Activated naive CD4-positive, alpha-beta T cell treated with anti-CD3 and anti-CD28 coated beads, Interleukin-2, amount 50 U/mL, for 72 hours (primary cell): ENCODE results near the gene FTO. TPM values are rescaled to one million over a fixed set of nuclear protein-coding genes. Genes with fewer than 3 reads are reported as not detected.
A peak's percentile ranks its signal among the peaks of the same experiment; 100 is the strongest.

Source experiments
- ATAC-seq, 2 donors: fragments of 150-1000 bp; cut with Tn5 transposase; 2 replicates each; pipeline ENCODE4 v1.10.0; 2021; ENCODE audit warnings: mild to moderate bottlenecking in 2 of 2, moderate library complexity in 2 of 2
- DNase-seq, 2 donors: peaks; one replicate each; pipeline ENCODE4 v3.0.0; 2021 to 2022; ENCODE audit warnings: low spot score in 2 of 2
- H3K27ac Mint-ChIP-seq, 2 donors: one replicate each; pipeline ENCODE4 v1.8.0; 2022; ENCODE audit warnings: mild to moderate bottlenecking in 2 of 2, mixed read lengths in 2 of 2
- H3K36me3 Mint-ChIP-seq, 2 donors: one replicate each; pipeline ENCODE4 v1.8.0; 2022; ENCODE audit warnings: mixed read lengths in 2 of 2
- H3K9me3 Mint-ChIP-seq, 2 donors: one replicate each; pipeline ENCODE4 v1.8.0; 2022; ENCODE audit warnings: mixed read lengths in 2 of 2
- total RNA-seq, 2 donors: library from RNA; stranded (reverse); gene quantifications; one replicate each; pipeline ENCODE4 v1.2.3, GENCODE V29; 2022

Gene FTO
- total RNA-seq, 2 donors from 2014 or later: 57.5 to 63.1 TPM

GRCh38 chr16:53926209-53926608, 222.3 kb downstream of the FTO start:
- Mint-ChIP-seq H3K36me3 (no peaks in the 10 kb centered on the region), H3K9me3 (no peaks in the 10 kb centered on the region), H3K27ac (no peak overlapping the region)
- ATAC-seq (no peak), DNase-seq (no peak)

GRCh38 chr16:53932975-53933374, 229.0 kb downstream of the FTO start:
- DNase-seq (no peak), ATAC-seq (no peak)
- no peaks in the 10 kb centered on the region for H3K9me3 Mint-ChIP-seq
- peaks cover 0 to 20% of the 10 kb centered on the region in 2 donors for H3K36me3 Mint-ChIP-seq
- H3K27ac Mint-ChIP-seq: no peak overlapping the region

GRCh38 chr16:53933407-53933806, 229.5 kb downstream of the FTO start:
- ATAC-seq (no peak), DNase-seq (no peak)
- Mint-ChIP-seq H3K27ac (no peak overlapping the region), H3K9me3 (peaks cover 2% of the 10 kb centered on the region in 2 donors), H3K36me3 (peaks cover 3 to 25% of the 10 kb centered on the region in 2 donors)

GRCh38 chr16:53936052-53936451, 232.1 kb downstream of the FTO start:
- peaks cover 16 to 35% of the 10 kb centered on the region in 2 donors for H3K36me3 Mint-ChIP-seq
- peaks cover 3 to 4% of the 10 kb centered on the region in 2 donors for H3K9me3 Mint-ChIP-seq
- DNase-seq (no peak), ATAC-seq (no peak)
- no peak overlapping the region for H3K27ac Mint-ChIP-seq

GRCh38 chr16:53936529-53936928, 232.6 kb downstream of the FTO start:
- ATAC-seq: no peak
- peaks cover 20 to 35% of the 10 kb centered on the region in 2 donors for H3K36me3 Mint-ChIP-seq
- no peak overlapping the region for H3K27ac Mint-ChIP-seq
- peaks cover 3 to 4% of the 10 kb centered on the region in 2 donors for H3K9me3 Mint-ChIP-seq
- no peak for DNase-seq

DNA sequence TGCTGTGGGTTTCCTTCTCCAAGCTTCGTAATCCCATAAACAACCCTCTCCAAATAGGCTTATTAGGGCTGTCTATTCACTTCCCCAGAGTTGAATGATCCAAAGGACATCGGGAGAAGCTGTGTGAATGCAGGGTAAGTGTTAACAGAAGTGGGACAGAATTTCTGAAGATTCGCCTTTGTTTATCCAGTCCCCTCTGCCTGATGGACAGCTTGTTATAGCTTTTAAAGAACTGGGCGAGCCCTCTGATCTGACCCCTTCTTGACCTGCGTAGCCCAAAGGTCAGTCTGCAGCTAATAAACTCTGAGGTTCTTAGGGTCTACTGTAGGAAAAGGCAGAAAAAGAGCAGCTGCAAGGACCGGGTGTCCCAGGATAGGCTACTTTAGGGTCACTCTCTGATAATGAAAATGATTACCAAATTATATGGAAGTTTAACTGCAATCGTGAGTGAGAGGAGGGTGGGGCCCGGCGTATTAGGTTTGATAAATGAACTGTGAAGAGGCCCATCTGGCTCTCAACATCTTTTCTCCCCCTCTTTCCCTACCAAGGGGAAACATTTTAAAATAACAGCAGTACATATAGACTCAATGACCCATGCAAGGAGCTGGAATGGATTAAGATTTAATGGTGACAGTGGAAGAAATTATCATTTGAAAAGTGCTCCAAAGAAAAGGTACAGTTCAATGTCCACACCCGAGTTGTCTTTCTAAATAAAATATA, 233.4 kb downstream of the FTO start:
- no peak overlapping the region for H3K27ac Mint-ChIP-seq
- DNase-seq: no peak
- ATAC-seq: no peak
- H3K36me3 Mint-ChIP-seq: peaks cover 28 to 35% of the 10 kb centered on the region in 2 donors
- peaks cover 3 to 4% of the 10 kb centered on the region in 2 donors for H3K9me3 Mint-ChIP-seq

- ATAC-seq (no peak), DNase-seq (no peak)
- Mint-ChIP-seq H3K9me3 (no peaks in the 10 kb centered on the region), H3K27ac (no peak overlapping the region), H3K36me3 (peaks cover 8 to 22% of the 10 kb centered on the region in 2 donors)
Measured at GRCh38 chr16:53944025-53944424, 240.1 kb downstream of the FTO start.

DNA sequence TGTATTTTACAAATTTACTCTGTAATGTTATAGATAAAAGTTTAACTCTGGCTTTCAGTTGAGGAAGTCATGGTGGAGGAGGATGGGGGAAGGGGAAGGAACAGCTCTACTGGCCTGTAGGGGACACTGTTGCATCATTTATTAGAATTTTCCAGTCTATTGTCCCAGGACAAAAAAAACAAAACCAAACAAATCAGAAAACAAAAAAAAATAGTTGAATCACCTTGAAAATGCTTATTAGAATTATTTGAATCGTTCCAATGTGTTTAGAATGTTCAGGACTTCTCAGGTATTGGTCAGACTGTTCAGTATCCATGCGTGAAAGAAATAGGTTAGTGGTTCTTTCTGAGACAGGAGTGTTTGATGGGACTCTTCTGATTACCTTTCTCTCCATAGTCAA, 242.0 kb downstream of the FTO start:
- Mint-ChIP-seq H3K27ac (no peak overlapping the region), H3K36me3 (peaks cover 0 to 13% of the 10 kb centered on the region in 2 donors), H3K9me3 (no peaks in the 10 kb centered on the region)
- DNase-seq: no peak
- ATAC-seq: no peak

GRCh38 chr16:53946746-53947386, 242.9 kb downstream of the FTO start:
- no peak overlapping the region for H3K27ac Mint-ChIP-seq
- DNase-seq (no peak), ATAC-seq (no peak)
- peaks cover 0 to 4% of the 10 kb centered on the region in 2 donors for H3K36me3 Mint-ChIP-seq
- no peaks in the 10 kb centered on the region for H3K9me3 Mint-ChIP-seq

- Mint-ChIP-seq H3K9me3 (no peaks in the 10 kb centered on the region), H3K27ac (no peak overlapping the region), H3K36me3 (no peaks in the 10 kb centered on the region)
- no peak for ATAC-seq
- DNase-seq: no peak
Measured at GRCh38 chr16:53947642-53948041, 243.7 kb downstream of the FTO start.

GRCh38 chr16:53948326-53948725, 244.4 kb downstream of the FTO start:
- Mint-ChIP-seq H3K27ac (no peak overlapping the region), H3K9me3 (no peaks in the 10 kb centered on the region), H3K36me3 (no peaks in the 10 kb centered on the region)
- ATAC-seq: no peak
- no peak for DNase-seq

GRCh38 chr16:53948734-53949430, 244.9 kb downstream of the FTO start:
- Mint-ChIP-seq H3K36me3 (no peaks in the 10 kb centered on the region), H3K27ac (no peak overlapping the region), H3K9me3 (no peaks in the 10 kb centered on the region)
- DNase-seq: no peak
- ATAC-seq: no peak

DNA sequence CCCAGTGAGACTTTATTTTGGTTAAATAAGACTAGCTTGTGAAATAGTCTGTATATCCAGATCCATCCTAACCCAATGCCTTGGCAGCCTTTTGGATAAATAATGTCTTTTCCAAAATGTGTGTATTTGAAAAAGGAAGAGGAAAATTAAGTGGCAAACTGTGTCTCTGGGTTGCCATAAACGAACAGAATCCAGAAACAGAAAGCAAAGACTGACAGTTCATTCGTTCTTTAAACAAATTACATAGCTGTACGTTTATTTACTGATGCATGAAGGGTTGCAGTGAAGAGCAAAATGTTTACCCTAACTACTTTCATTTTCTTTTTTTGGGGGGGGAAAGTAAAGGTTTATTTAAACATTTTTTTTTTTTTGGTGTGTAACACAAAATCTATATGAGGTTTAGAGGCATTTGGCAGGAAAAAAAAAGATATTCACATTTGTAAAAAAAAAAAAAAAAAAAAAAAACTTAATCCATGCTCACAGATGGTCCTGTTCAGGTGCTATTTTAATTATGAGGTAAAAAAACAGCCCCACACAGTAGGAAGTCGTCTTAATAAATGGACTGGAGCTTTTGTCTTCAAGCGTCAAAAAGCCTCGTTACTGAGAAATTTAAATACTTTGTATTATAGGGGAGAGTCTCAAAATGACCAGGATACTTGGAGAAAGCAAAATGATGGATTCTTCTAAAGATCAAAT, 245.9 kb downstream of the FTO start:
- DNase-seq: no peak
- Mint-ChIP-seq H3K9me3 (no peaks in the 10 kb centered on the region), H3K27ac (no peak overlapping the region), H3K36me3 (no peaks in the 10 kb centered on the region)
- ATAC-seq: no peak

- H3K27ac Mint-ChIP-seq: no peak overlapping the region
- H3K9me3 Mint-ChIP-seq: no peaks in the 10 kb centered on the region
- H3K36me3 Mint-ChIP-seq: no peaks in the 10 kb centered on the region
- ATAC-seq (no peak), DNase-seq (no peak)
Measured at GRCh38 chr16:53950677-53951076, 246.7 kb downstream of the FTO start.

- peak in 1 of 2 donors; percentile 62 for ATAC-seq
- H3K9me3 Mint-ChIP-seq: no peaks in the 10 kb centered on the region
Measured at GRCh38 chr16:53952215-53953208, 248.6 kb downstream of the FTO start.

GRCh38 chr16:53953336-53953735, 249.4 kb downstream of the FTO start:
- DNase-seq: no peak
- no peaks in the 10 kb centered on the region for H3K36me3 Mint-ChIP-seq
- ATAC-seq: no peak
- no peak overlapping the region for H3K27ac Mint-ChIP-seq
- H3K9me3 Mint-ChIP-seq: no peaks in the 10 kb centered on the region

More at GRCh38 chr16:53952215-53953208, 248.6 kb downstream of the FTO start:
- Mint-ChIP-seq H3K27ac (no peak overlapping the region), H3K36me3 (no peaks in the 10 kb centered on the region)
- no peak for DNase-seq
